ENCODE results near the gene ESRRA. TPM values are rescaled to one million over a fixed set of nuclear protein-coding genes. Genes with fewer than 3 reads are reported as not detected.
A peak's percentile ranks its signal among the peaks of the same experiment; 100 is the strongest.

ESRRA gene
- total RNA-seq, 2 experiments from 2014 or later: 28.6 to 57.8 TPM

- Histone ChIP-seq H2AFZ (ENCODE audit: low read length) (no peak overlapping the region), H3K4me2 (ENCODE audit: low read length) (no peak overlapping the region)
- CTCF ChIA-PET (ENCODE audit: unreplicated experiment): no interaction called here
Measured at GRCh38 chr11:64347193-64347867, 42.0 kb downstream of the ESRRA start.

GRCh38 chr11:64348383-64349024, 43.2 kb downstream of the ESRRA start:
- no peaks in the 10 kb centered on the region for H3K9me2 ChIP-seq (ENCODE audit: insufficient read depth, low read length)
- no peak overlapping the region for H3K4me3 ChIP-seq (ENCODE audit: low read depth, low read length, poor library complexity, severe bottlenecking)
- intact Hi-C loops (cut with micrococcal nuclease; ENCODE audit: unreplicated experiment): no loop called here
- TF ChIP-seq EZH2phosphoT487 (IDR thresholded peaks at IDR 0.05; ENCODE audit: borderline replicate concordance, low read depth, low read length) (no peak), CTCF (conservative IDR thresholded peaks at IDR 0.05; ENCODE audit: low read length) (no peak)
- no peak overlapping the region for H3K27ac ChIP-seq (ENCODE audit: low read depth, low read length, poor library complexity, severe bottlenecking)
- no peaks in the 10 kb centered on the region for H3K9me3 ChIP-seq (ENCODE audit: low read length)
- no peaks in the 10 kb centered on the region for H3K79me2 ChIP-seq (ENCODE audit: insufficient read depth, low read depth, low read length)
- H3K4me1 ChIP-seq (ENCODE audit: insufficient read depth, low read length, poor library complexity, severe bottlenecking): no peaks in the 10 kb centered on the region
- ChIA-PET CTCF (ENCODE audit: unreplicated experiment) (interaction anchor here (1.1 kb wide), 1 partner anchor 31 kb away, joined by 4 read pairs; the partner anchor contains the start of genes PRDX5 and TRMT112), POLR2A (interaction anchor here (1.1 kb wide), 1 partner anchor 30 kb away, joined by 3 read pairs; the partner anchor contains the start of gene PRDX5)
- no peak overlapping the region for H2AFZ ChIP-seq (ENCODE audit: low read length)
- DNase-seq (ENCODE audit: low spot score): peak; percentile 22
- no peak overlapping the region for H3K4me2 ChIP-seq (ENCODE audit: low read length)
- no peaks in the 10 kb centered on the region for H4K20me1 ChIP-seq (ENCODE audit: insufficient read depth, low read length)
- no TSS peak for BruUV-seq (replicated peaks)
- H3K36me3 ChIP-seq (ENCODE audit: insufficient read depth, low read length): peaks cover 26% of the 10 kb centered on the region

More at GRCh38 chr11:64347193-64347867, 42.0 kb downstream of the ESRRA start:
- H3K79me2 ChIP-seq (ENCODE audit: insufficient read depth, low read depth, low read length): no peaks in the 10 kb centered on the region
- no peaks in the 10 kb centered on the region for H3K9me3 ChIP-seq (ENCODE audit: low read length)
- H3K27ac ChIP-seq (ENCODE audit: low read depth, low read length, poor library complexity, severe bottlenecking): no peak overlapping the region
- TF ChIP-seq EZH2phosphoT487 (IDR thresholded peaks at IDR 0.05; ENCODE audit: borderline replicate concordance, low read depth, low read length) (no peak), CTCF (conservative IDR thresholded peaks at IDR 0.05; ENCODE audit: low read length) (no peak)
- POLR2A ChIA-PET: no interaction called here
- H3K4me1 ChIP-seq (ENCODE audit: insufficient read depth, low read length, poor library complexity, severe bottlenecking): peaks cover 4% of the 10 kb centered on the region
- intact Hi-C loops (cut with micrococcal nuclease; ENCODE audit: unreplicated experiment): no loop called here
- H3K4me3 ChIP-seq (ENCODE audit: low read depth, low read length, poor library complexity, severe bottlenecking): no peak overlapping the region
- no peaks in the 10 kb centered on the region for H3K9me2 ChIP-seq (ENCODE audit: insufficient read depth, low read length)
- no TSS peak for BruUV-seq (replicated peaks)
- H4K20me1 ChIP-seq (ENCODE audit: insufficient read depth, low read length): no peaks in the 10 kb centered on the region
- peaks cover 29% of the 10 kb centered on the region for H3K36me3 ChIP-seq (ENCODE audit: insufficient read depth, low read length)
- no peak for DNase-seq (ENCODE audit: low spot score)

DNA sequence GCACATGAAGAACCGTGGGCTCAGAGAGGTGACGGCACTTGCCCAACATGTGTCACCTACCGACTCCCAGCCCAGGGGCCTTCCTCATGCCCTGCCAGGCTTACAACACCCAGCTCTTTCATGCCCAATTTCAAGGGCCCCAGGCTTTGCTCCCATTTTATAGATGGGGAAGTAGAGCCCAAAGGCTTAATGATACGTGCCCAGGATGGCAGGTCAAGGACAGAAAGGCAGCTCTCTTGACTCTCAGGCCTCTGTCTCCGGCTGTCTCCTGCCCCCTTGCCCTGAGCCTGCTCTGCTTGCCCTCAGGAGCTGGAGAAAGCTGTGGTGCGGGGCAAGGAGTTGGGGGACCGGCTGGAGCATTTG, 43.7 kb downstream of the ESRRA start:
- H3K4me2 ChIP-seq (ENCODE audit: low read length): no peak overlapping the region

More for the DNA sequence above, 43.7 kb downstream of the ESRRA start:
- intact Hi-C loops (cut with micrococcal nuclease; ENCODE audit: unreplicated experiment): no loop called here
- H3K36me3 ChIP-seq (ENCODE audit: insufficient read depth, low read length): peaks cover 24% of the 10 kb centered on the region
- BruUV-seq (replicated peaks): no TSS peak
- POLR2A ChIA-PET: interaction anchor here (1.1 kb wide), 1 partner anchor 31 kb away, joined by 3 read pairs; the partner anchor contains the start of gene PRDX5
- H3K4me3 ChIP-seq (ENCODE audit: low read depth, low read length, poor library complexity, severe bottlenecking): no peak overlapping the region
- no peak for DNase-seq (ENCODE audit: low spot score)
- H3K27ac ChIP-seq (ENCODE audit: low read depth, low read length, poor library complexity, severe bottlenecking): no peak overlapping the region
- H3K79me2 ChIP-seq (ENCODE audit: insufficient read depth, low read depth, low read length): no peaks in the 10 kb centered on the region
- no peak overlapping the region for H2AFZ ChIP-seq (ENCODE audit: low read length)
- peaks cover under 1% of the 10 kb centered on the region for H3K4me1 ChIP-seq (ENCODE audit: insufficient read depth, low read length, poor library complexity, severe bottlenecking)
- no peaks in the 10 kb centered on the region for H4K20me1 ChIP-seq (ENCODE audit: insufficient read depth, low read length)
- CTCF ChIA-PET (ENCODE audit: unreplicated experiment): interaction anchor here (1.1 kb wide), 1 partner anchor 32 kb away, joined by 4 read pairs; the partner anchor contains the start of genes PRDX5 and TRMT112
- no peak for TF ChIP-seq EZH2phosphoT487 (IDR thresholded peaks at IDR 0.05; ENCODE audit: borderline replicate concordance, low read depth, low read length)
- TF ChIP-seq CTCF (conservative IDR thresholded peaks at IDR 0.05; ENCODE audit: low read length): no peak
- no peaks in the 10 kb centered on the region for H3K9me2 ChIP-seq (ENCODE audit: insufficient read depth, low read length)
- no peaks in the 10 kb centered on the region for H3K9me3 ChIP-seq (ENCODE audit: low read length)

All from OCI-LY7 (cell line).